ENCODE measurements around the gene EVC2.

The EVC2 gene

DNA sequence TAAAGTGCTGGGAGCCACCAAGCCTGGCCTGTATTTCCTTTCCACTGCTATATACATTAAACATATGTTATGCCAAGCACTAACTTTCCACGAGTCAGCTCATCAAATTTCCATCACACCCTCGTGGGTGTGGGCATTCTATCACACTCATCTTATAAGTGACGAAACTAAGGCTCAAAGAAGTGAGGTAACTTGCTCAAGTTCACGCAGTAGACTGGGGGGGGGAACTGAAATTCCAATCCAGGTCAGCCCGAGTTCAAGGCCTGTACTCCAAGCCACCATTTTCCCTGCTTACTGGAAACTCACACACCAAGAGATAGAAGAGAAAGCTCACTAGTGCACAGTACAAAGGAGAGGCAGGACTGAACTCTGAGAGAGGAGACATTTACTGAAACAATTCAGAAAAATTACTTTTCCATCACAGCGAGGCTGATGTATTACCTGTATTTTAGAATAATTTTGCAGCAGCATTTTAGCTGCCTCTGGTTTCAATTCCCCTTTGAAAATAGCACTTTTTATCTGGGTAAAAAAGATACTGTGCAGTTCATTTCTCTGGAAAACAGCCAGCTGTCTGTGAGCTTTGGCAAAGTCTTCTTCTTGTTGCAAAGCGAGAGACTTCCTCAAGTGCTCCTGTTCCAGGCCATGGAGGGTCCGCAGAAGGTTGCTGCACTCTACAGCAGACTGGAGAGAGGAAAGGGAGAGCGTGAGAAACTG, 76.8 kb downstream of the EVC2 start:
- Histone ChIP-seq H3K27ac (ENCODE audit: insufficient read depth in 1 of 2, low read depth in 1 of 2, low read length in 2 of 2, poor library complexity in 1 of 2, severe bottlenecking in 2 of 2) (no peak overlapping the region), H3K36me3 (ENCODE audit: control insufficient read depth in 4 of 4, insufficient read depth in 4 of 4, low read length in 3 of 4) (peaks cover 0 to 2% (median 0%) of the 10 kb centered on the region in 4 experiments), H3K27me3 (replicated peaks in 2 of 5; ENCODE audit: control insufficient read depth in 4 of 5, insufficient read depth in 5 of 5, low read length in 4 of 5) (no peaks in the 10 kb centered on the region), H3K9me3 (ENCODE audit: control extremely low read depth in 1 of 5, control insufficient read depth in 4 of 5, insufficient read depth in 2 of 5, low read depth in 1 of 5, low read length in 4 of 5) (peaks cover 0 to 8% (median 0%) of the 10 kb centered on the region in 5 experiments), H3K4me3 (ENCODE audit: control insufficient read depth in 1 of 7, extremely low read depth in 1 of 7, insufficient read depth in 4 of 7, low read depth in 2 of 7, low read length in 6 of 7) (no peak overlapping the region), H3K4me1 (ENCODE audit: control extremely low read depth in 1 of 4, control insufficient read depth in 4 of 4, insufficient read depth in 4 of 4, low read length in 3 of 4) (peaks cover 0 to 11% (median 2%) of the 10 kb centered on the region in 4 experiments)
- POLR2A ChIA-PET: no interaction called here
- no peak for DNase-seq
- 100% methylated on average over 1 of the region's 9 CpGs for WGBS (ENCODE audit: insufficient coverage)
- CTCF ChIA-PET: no interaction called here

DNA sequence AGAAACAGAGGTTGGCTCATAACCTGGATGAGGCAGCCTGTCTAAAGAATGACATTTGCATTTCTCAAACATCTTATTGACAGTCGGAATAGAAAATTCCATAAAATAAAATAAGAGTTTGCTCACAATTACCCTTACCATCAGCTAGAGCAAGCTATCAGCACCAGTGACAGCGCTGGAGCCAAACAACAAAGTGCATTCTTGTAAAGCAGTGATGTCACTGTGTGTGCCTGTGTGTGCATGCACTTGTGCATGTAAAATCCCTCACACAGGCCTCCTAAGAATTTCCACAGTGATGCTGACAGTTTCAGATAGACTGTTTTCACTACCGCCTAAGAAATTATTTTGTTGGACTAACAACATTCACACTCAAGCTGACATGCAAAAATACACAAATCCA, 77.6 kb downstream of the EVC2 start:
- no peaks in the 10 kb centered on the region for H3K27me3 ChIP-seq (replicated peaks in 2 of 5; ENCODE audit: control insufficient read depth in 4 of 5, insufficient read depth in 5 of 5, low read length in 4 of 5)
- peaks cover 0 to 8% (median 0%) of the 10 kb centered on the region in 5 experiments for H3K9me3 ChIP-seq (ENCODE audit: control extremely low read depth in 1 of 5, control insufficient read depth in 4 of 5, insufficient read depth in 2 of 5, low read depth in 1 of 5, low read length in 4 of 5)
- POLR2A ChIA-PET: no interaction called here
- H3K36me3 ChIP-seq (ENCODE audit: control insufficient read depth in 4 of 4, insufficient read depth in 4 of 4, low read length in 3 of 4): peaks cover 0 to 2% (median 0%) of the 10 kb centered on the region in 4 experiments
- H3K4me1 ChIP-seq (ENCODE audit: control extremely low read depth in 1 of 4, control insufficient read depth in 4 of 4, insufficient read depth in 4 of 4, low read length in 3 of 4): peaks cover 0 to 6% (median 2%) of the 10 kb centered on the region in 4 experiments
- WGBS (ENCODE audit: insufficient coverage): no CpG with 5 or more reads among the region's 3 CpGs
- no peak overlapping the region for H3K4me3 ChIP-seq (ENCODE audit: control insufficient read depth in 1 of 7, extremely low read depth in 1 of 7, insufficient read depth in 4 of 7, low read depth in 2 of 7, low read length in 6 of 7)
- CTCF ChIA-PET: no interaction called here
- H3K27ac ChIP-seq (ENCODE audit: insufficient read depth in 1 of 2, low read depth in 1 of 2, low read length in 2 of 2, poor library complexity in 1 of 2, severe bottlenecking in 2 of 2): no peak overlapping the region
- DNase-seq: no peak

GRCh38 chr4:5629542-5629941, 78.8 kb downstream of the EVC2 start:
- Histone ChIP-seq H3K9me3 (ENCODE audit: control extremely low read depth in 1 of 5, control insufficient read depth in 4 of 5, insufficient read depth in 2 of 5, low read depth in 1 of 5, low read length in 4 of 5) (peaks cover 0 to 8% (median 0%) of the 10 kb centered on the region in 5 experiments), H3K27ac (ENCODE audit: insufficient read depth in 1 of 2, low read depth in 1 of 2, low read length in 2 of 2, poor library complexity in 1 of 2, severe bottlenecking in 2 of 2) (no peak overlapping the region), H3K27me3 (replicated peaks in 2 of 5; ENCODE audit: control insufficient read depth in 4 of 5, insufficient read depth in 5 of 5, low read length in 4 of 5) (no peaks in the 10 kb centered on the region), H3K36me3 (ENCODE audit: control insufficient read depth in 4 of 4, insufficient read depth in 4 of 4, low read length in 3 of 4) (peaks cover 0 to 14% (median 1%) of the 10 kb centered on the region in 4 experiments), H3K4me1 (ENCODE audit: control extremely low read depth in 1 of 4, control insufficient read depth in 4 of 4, insufficient read depth in 4 of 4, low read length in 3 of 4) (no peaks in the 10 kb centered on the region), H3K4me3 (ENCODE audit: control insufficient read depth in 1 of 7, extremely low read depth in 1 of 7, insufficient read depth in 4 of 7, low read depth in 2 of 7, low read length in 6 of 7) (no peak overlapping the region)
- WGBS (ENCODE audit: insufficient coverage): 95% methylated on average over 4 of the region's 4 CpGs
- ChIA-PET POLR2A (no interaction called here), CTCF (no interaction called here)
- DNase-seq: no peak

DNA sequence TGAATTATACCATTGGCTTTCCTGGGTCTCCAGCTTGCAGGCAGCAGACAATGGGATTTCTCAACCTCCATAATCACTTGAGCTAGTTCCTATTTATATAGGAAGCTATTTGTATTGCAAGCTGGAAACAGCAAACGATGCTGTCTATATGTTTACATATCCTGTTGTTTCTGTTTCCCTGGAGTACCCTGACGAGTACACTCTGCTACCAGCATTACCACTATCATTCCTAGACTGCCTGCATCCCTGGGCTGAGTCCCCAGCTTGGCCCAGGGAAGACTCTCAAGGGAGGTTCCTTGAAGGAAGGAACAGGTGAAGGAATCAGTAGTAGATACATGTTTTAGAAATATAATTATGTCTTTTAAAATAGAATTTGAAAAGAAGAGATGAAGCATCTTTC, 81.4 kb downstream of the EVC2 start:
- no CpG with 5 or more reads among the region's 2 CpGs for WGBS (ENCODE audit: insufficient coverage)
- POLR2A ChIA-PET: no interaction called here
- peaks cover 0 to 23% (median 1%) of the 10 kb centered on the region in 4 experiments for H3K36me3 ChIP-seq (ENCODE audit: control insufficient read depth in 4 of 4, insufficient read depth in 4 of 4, low read length in 3 of 4)
- no peak overlapping the region for H3K4me3 ChIP-seq (ENCODE audit: control insufficient read depth in 1 of 7, extremely low read depth in 1 of 7, insufficient read depth in 4 of 7, low read depth in 2 of 7, low read length in 6 of 7)
- no peaks in the 10 kb centered on the region for H3K4me1 ChIP-seq (ENCODE audit: control extremely low read depth in 1 of 4, control insufficient read depth in 4 of 4, insufficient read depth in 4 of 4, low read length in 3 of 4)
- no peaks in the 10 kb centered on the region for H3K27me3 ChIP-seq (replicated peaks in 2 of 5; ENCODE audit: control insufficient read depth in 4 of 5, insufficient read depth in 5 of 5, low read length in 4 of 5)
- H3K27ac ChIP-seq (ENCODE audit: insufficient read depth in 1 of 2, low read depth in 1 of 2, low read length in 2 of 2, poor library complexity in 1 of 2, severe bottlenecking in 2 of 2): no peak overlapping the region
- CTCF ChIA-PET: no interaction called here
- no peaks in the 10 kb centered on the region for H3K9me3 ChIP-seq (ENCODE audit: control extremely low read depth in 1 of 5, control insufficient read depth in 4 of 5, insufficient read depth in 2 of 5, low read depth in 1 of 5, low read length in 4 of 5)
- no peak for DNase-seq

- Histone ChIP-seq H3K4me3 (ENCODE audit: control insufficient read depth in 1 of 7, extremely low read depth in 1 of 7, insufficient read depth in 4 of 7, low read depth in 2 of 7, low read length in 6 of 7) (no peak overlapping the region), H3K36me3 (ENCODE audit: control insufficient read depth in 4 of 4, insufficient read depth in 4 of 4, low read length in 3 of 4) (peaks cover 0 to 25% (median 1%) of the 10 kb centered on the region in 4 experiments)
These were observed 85.8 kb downstream of the EVC2 start for GRCh38 chr4:5622596-5622995.

GRCh38 chr4:5619913-5620625, 88.3 kb downstream of the EVC2 start:
- no peaks in the 10 kb centered on the region for H3K4me1 ChIP-seq (ENCODE audit: control extremely low read depth in 1 of 4, control insufficient read depth in 4 of 4, insufficient read depth in 4 of 4, low read length in 3 of 4)
- CTCF ChIA-PET: no interaction called here
- no peaks in the 10 kb centered on the region for H3K9me3 ChIP-seq (ENCODE audit: control extremely low read depth in 1 of 5, control insufficient read depth in 4 of 5, insufficient read depth in 2 of 5, low read depth in 1 of 5, low read length in 4 of 5)
- POLR2A ChIA-PET: no interaction called here
- 93% methylated on average over 12 of the region's 14 CpGs for WGBS (ENCODE audit: insufficient coverage)
- no peak for DNase-seq
- no peak overlapping the region for H3K4me3 ChIP-seq (ENCODE audit: control insufficient read depth in 1 of 7, extremely low read depth in 1 of 7, insufficient read depth in 4 of 7, low read depth in 2 of 7, low read length in 6 of 7)
- H3K27me3 ChIP-seq (replicated peaks in 2 of 5; ENCODE audit: control insufficient read depth in 4 of 5, insufficient read depth in 5 of 5, low read length in 4 of 5): no peaks in the 10 kb centered on the region
- H3K27ac ChIP-seq (ENCODE audit: insufficient read depth in 1 of 2, low read depth in 1 of 2, low read length in 2 of 2, poor library complexity in 1 of 2, severe bottlenecking in 2 of 2): no peak overlapping the region
- H3K36me3 ChIP-seq (ENCODE audit: control insufficient read depth in 4 of 4, insufficient read depth in 4 of 4, low read length in 3 of 4): peaks cover 0 to 25% (median 0%) of the 10 kb centered on the region in 4 experiments

More at GRCh38 chr4:5622596-5622995, 85.8 kb downstream of the EVC2 start:
- POLR2A ChIA-PET: no interaction called here
- CTCF ChIA-PET: no interaction called here
- no peak for DNase-seq
- H3K9me3 ChIP-seq (ENCODE audit: control extremely low read depth in 1 of 5, control insufficient read depth in 4 of 5, insufficient read depth in 2 of 5, low read depth in 1 of 5, low read length in 4 of 5): no peaks in the 10 kb centered on the region
- no peaks in the 10 kb centered on the region for H3K4me1 ChIP-seq (ENCODE audit: control extremely low read depth in 1 of 4, control insufficient read depth in 4 of 4, insufficient read depth in 4 of 4, low read length in 3 of 4)
- H3K27ac ChIP-seq (ENCODE audit: insufficient read depth in 1 of 2, low read depth in 1 of 2, low read length in 2 of 2, poor library complexity in 1 of 2, severe bottlenecking in 2 of 2): no peak overlapping the region
- H3K27me3 ChIP-seq (replicated peaks in 2 of 5; ENCODE audit: control insufficient read depth in 4 of 5, insufficient read depth in 5 of 5, low read length in 4 of 5): no peaks in the 10 kb centered on the region
- WGBS (ENCODE audit: insufficient coverage): 95% methylated on average over 15 of the region's 23 CpGs
